K562 (cell line): Measurements from ENCODE around the gene ZNF138. TPM values are rescaled to one million over a fixed set of nuclear protein-coding genes. Genes with fewer than 3 reads are reported as not detected.

ENCODE experiments used
- ATAC-seq: fragments of 200-7000 bp; cut with Tn5 transposase; 3 replicates; pipeline ENCODE4 v1.9.1; 2020; ENCODE audit warnings: moderate library complexity
- BruUV-seq: library from RNA; stranded (reverse); fragments of 400-500 nt; replicated peaks from 2 replicates; lab custom pipeline; 2021; lab: Mats Ljungman, UMichigan
- CTCF ChIA-PET: fragments of 300-600 bp; formaldehyde crosslinking; extraction: SDS; loops from one replicate; lab custom pipeline; 2021; ENCODE audit warnings: low intra/inter-chr PET ratio; lab: Yijun Ruan, JAX
- POLR2A ChIA-PET: fragments of 300-600, 350-650 bp; sonication (Branson Sonifier 250); formaldehyde crosslinking; extraction: SDS; loops from one replicate; lab custom pipeline; 2021; ENCODE audit warnings: antibody characterized with exemption, inconsistent platforms; lab: Yijun Ruan, JAX
- DNase-seq, 4 experiments: peaks; one replicate each; pipeline versions ENCODE4 v3.0.0 to v3.0.0-alpha.2; 2011 to 2018; ENCODE audit warnings: low spot score in 3 of 4, mixed read lengths in 3 of 4; ENCODE audit errors: extremely low read depth in 1 of 4
- FAIRE-seq: peaks from 2 replicates; lab custom pipeline; 2011; peaks lifted over from hg19 to GRCh38; lab: Jason Lieb, UNC
- H2AFZ ChIP-seq: 2 replicates; pipeline ENCODE4 v1.6.0; 2011; ENCODE audit warnings: low read depth, low read length, control low read depth, inconsistent platforms
- H3K27ac ChIP-seq: fragments of 200-600 bp; 3 replicates; pipeline ENCODE4 v1.8.0; 2011; ENCODE audit warnings: low read depth, mild to moderate bottlenecking, control low read depth, inconsistent platforms, low read length, moderate library complexity, mixed read lengths; ENCODE audit errors: extremely low read depth
- H3K27me3 ChIP-seq, 2 experiments: fragments of 300-600 bp in 1 of 2; 2 replicates in 1 of 2; 3 replicates in 1 of 2; pipeline versions ENCODE4 v1.6.0 to v1.8.0; 2011; ENCODE audit warnings: inconsistent platforms in 2 of 2, low read length in 2 of 2, mild to moderate bottlenecking in 1 of 2, mixed read lengths in 1 of 2, moderate library complexity in 1 of 2; ENCODE audit not compliant: control insufficient read depth in 2 of 2, insufficient read depth in 2 of 2
- H3K36me3 ChIP-seq: fragments of 300-600 bp; 3 replicates; pipeline ENCODE4 v1.8.0; 2011; ENCODE audit warnings: mild to moderate bottlenecking, low read length, inconsistent platforms; ENCODE audit not compliant: control insufficient read depth, insufficient read depth
- H3K4me1 ChIP-seq, 2 experiments: fragments of 200-600 bp in 1 of 2; replicated peaks in 1 of 2; 2 replicates in 1 of 2; 3 replicates in 1 of 2; pipeline versions ENCODE4 v1.5.1 to v1.8.0; 2011; ENCODE audit warnings: inconsistent platforms in 2 of 2, low read length in 2 of 2, mild to moderate bottlenecking in 1 of 2, mixed read lengths in 1 of 2, moderate library complexity in 1 of 2; ENCODE audit not compliant: control insufficient read depth in 2 of 2, insufficient read depth in 2 of 2
- H3K4me2 ChIP-seq: 2 replicates; pipeline ENCODE4 v1.6.1; 2011; ENCODE audit warnings: low read length, control low read depth, inconsistent platforms, mixed read lengths; ENCODE audit not compliant: insufficient read depth
- H3K4me3 ChIP-seq: fragments of 200-600 bp; sonication (generic), shearing (Covaris generic); 2 replicates; pipeline ENCODE4 v1.5.1; 2016; ENCODE audit warnings: control low read depth, inconsistent platforms
- H3K79me2 ChIP-seq: fragments of 200-600 bp; 3 replicates; pipeline ENCODE4 v1.8.0; 2011; ENCODE audit warnings: low read length, inconsistent platforms; ENCODE audit not compliant: control insufficient read depth, insufficient read depth
- H3K9ac ChIP-seq, 2 experiments: 2 replicates each; pipeline versions ENCODE4 v1.6.0 to v1.6.1; 2011; ENCODE audit warnings: low read depth in 2 of 2, low read length in 2 of 2, control low read depth in 1 of 2, inconsistent platforms in 1 of 2, mild to moderate bottlenecking in 1 of 2, mixed read lengths in 1 of 2; ENCODE audit not compliant: insufficient read depth in 1 of 2
- H3K9me1 ChIP-seq: one replicate; pipeline ENCODE4 v1.6.0; 2011; ENCODE audit warnings: inconsistent platforms, mild to moderate bottlenecking, low read length, moderate library complexity; ENCODE audit not compliant: control insufficient read depth, insufficient read depth
- H3K9me3 ChIP-seq: replicated peaks from 2 replicates; pipeline ENCODE4 v1.5.1; 2011; ENCODE audit warnings: low read depth, low read length, inconsistent platforms; ENCODE audit not compliant: control insufficient read depth, insufficient read depth
- H4K20me1 ChIP-seq: replicated peaks from 2 replicates; pipeline ENCODE4 v1.6.1; 2011; ENCODE audit warnings: low read length, inconsistent platforms, mixed read lengths; ENCODE audit not compliant: control insufficient read depth, insufficient read depth
- ARID3A ChIP-seq: IDR thresholded peaks from 2 replicates; pipeline ENCODE4 v1.6.1; 2012; ENCODE audit warnings: low read depth, low read length, improper control_type of control experiment, borderline replicate concordance
- BMI1 ChIP-seq: fragments of 150-350 bp; IDR thresholded peaks from 2 replicates; pipeline ENCODE4 v1.6.1; 2014; ENCODE audit warnings: low read length
- CBX5 ChIP-seq: IDR thresholded peaks from 2 replicates; pipeline ENCODE4 v1.6.1; 2014; ENCODE audit warnings: low read depth, borderline replicate concordance
- HDAC1 ChIP-seq, 2 experiments: fragments of 450-650 bp; IDR thresholded peaks; 2 replicates each; pipeline ENCODE4 v1.6.1; 2016 to 2017; ENCODE audit warnings: inconsistent platforms in 1 of 2, mild to moderate bottlenecking in 1 of 2, moderate library complexity in 1 of 2
- HES1 ChIP-seq: fragments of 450-650 bp; IDR thresholded peaks from 2 replicates; pipeline ENCODE4 v1.6.1; 2016; ENCODE audit warnings: low read depth, mild to moderate bottlenecking, moderate library complexity
- JUND ChIP-seq, 2 experiments: IDR thresholded peaks; 2 replicates in 1 of 2; 3 replicates in 1 of 2; pipeline ENCODE4 v1.6.1; 2011; ENCODE audit warnings: borderline replicate concordance in 2 of 2, low read depth in 2 of 2, low read length in 2 of 2, improper control_type of control experiment in 1 of 2, missing biosample characterization in 1 of 2, missing genetic modification characterization in 1 of 2, missing genetic modification reagents in 1 of 2
- MTA1 ChIP-seq: fragments of 450-650 bp; IDR thresholded peaks from 2 replicates; pipeline ENCODE4 v1.6.1; 2017; ENCODE audit warnings: borderline replicate concordance
- NFE2 ChIP-seq: IDR thresholded peaks from 2 replicates; pipeline ENCODE4 v1.6.1; 2014; ENCODE audit warnings: antibody characterized with exemption, low read depth
- SMAD3 ChIP-seq: fragments of 450-650 bp; formaldehyde crosslinking; conservative IDR thresholded peaks from 2 replicates; pipeline ENCODE4 v1.4.0; 2020; ENCODE audit warnings: mild to moderate bottlenecking
- SPI1 ChIP-seq: IDR thresholded peaks from 2 replicates; pipeline ENCODE4 v1.6.1; 2011; ENCODE audit warnings: low read depth, low read length, control low read depth, borderline replicate concordance
- SREBF1 ChIP-seq: fragments of 150-350 bp; IDR thresholded peaks from 2 replicates; pipeline ENCODE4 v1.6.1; 2014; ENCODE audit warnings: antibody characterized with exemption, low read depth, low read length, borderline replicate concordance
- UBTF ChIP-seq, 2 experiments: IDR thresholded peaks; 2 replicates each; pipeline ENCODE4 v1.6.1; 2012; ENCODE audit warnings: improper control_type of control experiment in 2 of 2, low read depth in 2 of 2, low read length in 2 of 2, borderline replicate concordance in 1 of 2
- ZNF134 ChIP-seq: fragments of 250-450 bp; sonication (Bioruptor Pico); conservative IDR thresholded peaks from 2 replicates; pipeline ENCODE4 v1.4.0; 2020
- ZNF253 ChIP-seq: fragments of 250-450 bp; sonication (Bioruptor Pico); conservative IDR thresholded peaks from 2 replicates; pipeline ENCODE4 v1.6.1; 2021; ENCODE audit warnings: mild to moderate bottlenecking
- ZNF280A ChIP-seq: fragments of 450-650 bp; IDR thresholded peaks from 2 replicates; pipeline ENCODE4 v1.6.1; 2018; ENCODE audit warnings: mild to moderate bottlenecking, low read depth; ENCODE audit not compliant: partially characterized antibody
- WGBS: fragments of 100-300 bp; shearing (Covaris generic); methylation state at CpG from one replicate; pipeline ENCODE4 v1.1.6; 2016; ENCODE audit warnings: low coverage, mixed read lengths; ENCODE audit not compliant: insufficient coverage; ENCODE audit errors: missing lambda C conversion rate; 5-methylcytosine and 5-hydroxymethylcytosine counted together
- in situ Hi-C: fragments of 300-500 bp; cut with MboI; formaldehyde crosslinking; loops from 4 replicates; pipeline ENCODE4 v1.15.0; 2018; ENCODE audit warnings: inconsistent platforms, mixed read lengths
- intact Hi-C: fragments of 100-400 bp; cut with micrococcal nuclease; formaldehyde crosslinking; loops from 2 replicates; pipeline ENCODE4 v1.14.2; 2022
- polyA plus RNA-seq, 8 experiments: library from polyadenylated mRNA; depleted of rRNA in 4 of 8; stranded (reverse) in 5 of 8; unstranded in 3 of 8; fragments of >200 nt; fragmentation: Nextera tagmentation in 2 of 8; fragmentation: Illumina TruSeq in 1 of 8; extraction: Ambion mirVana in 2 of 8; extraction: Trizol in 1 of 8; gene quantifications; 2 replicates each; pipeline versions ENCODE4 v1.2.1 to v1.2.3, GENCODE V29; 2011 to 2014; ENCODE audit warnings: inconsistent platforms in 1 of 8, missing spikeins in 1 of 8
- total RNA-seq, 7 experiments: library from RNA; depleted of rRNA in 6 of 7; stranded (reverse); fragments of >200 nt in 6 of 7; fragmentation: Illumina TruSeq in 2 of 7; extraction: Trizol in 2 of 7; gene quantifications; 2 replicates each; pipeline versions ENCODE4 v1.2.1 to v1.2.3, GENCODE V29; 2011 to 2021; ENCODE audit warnings: low replicate concordance in 1 of 7

The ZNF138 gene
- total and polyA plus RNA-seq, 9 of the 15 experiments (the other 6 are each of a cell fraction or from before 2014, with no cell fraction given) = 14.6 to 34.9 (median 22.6) TPM

GRCh38 chr7:64881461-64882287 is 87.4 kb downstream of the ZNF138 start:
- Histone ChIP-seq H2AFZ (no peak overlapping the region), H3K79me2 (no peaks in the 10 kb centered on the region), H3K9me1 (no peaks in the 10 kb centered on the region), H3K4me1 (peaks cover 6 to 11% of the 10 kb centered on the region in 2 experiments; a peak in 2 of 5 replicates), H3K9ac (no peak overlapping the region), H3K27ac (no peak overlapping the region), H3K36me3 (no peaks in the 10 kb centered on the region), H3K27me3 (no peaks in the 10 kb centered on the region; a peak in 1 of 5 replicates), H3K4me2 (no peak overlapping the region), H4K20me1 (no peaks in the 10 kb centered on the region), H3K4me3 (no peak overlapping the region), H3K9me3 (peaks cover 40% of the 10 kb centered on the region)
- intact Hi-C loops = no loop called here
- FAIRE-seq = no peak
- ChIA-PET CTCF (no interaction called here), POLR2A (no interaction called here)
- in situ Hi-C loops = no loop called here
- WGBS = 41% methylated on average over 25 of the region's 26 CpGs
- BruUV-seq = no TSS peak
- DNase-seq = no peak
- no peak for ATAC-seq
- TF ChIP-seq JUND (IDR thresholded peaks at IDR 0.05; ENCODE audit: borderline replicate concordance, low read depth, low read length) (no peak), JUND (tag; IDR thresholded peaks at IDR 0.05; ENCODE audit: borderline replicate concordance, low read depth, low read length) (no peak), ZNF280A (no peak), SMAD3 (no peak), SREBF1 (no peak), ZNF253 (no peak), ARID3A (no peak), NFE2 (no peak), ZNF134 (CRISPR knock-in tag) (no peak), HDAC1 (IDR thresholded peaks at IDR 0.05) (no peak), SPI1 (no peak), HES1 (no peak), MTA1 (no peak), CBX5 (no peak), BMI1 (no peak), UBTF (IDR thresholded peaks at IDR 0.05; ENCODE audit: borderline replicate concordance in 1 of 2, low read depth in 2 of 2, low read length in 2 of 2) (no peak)
